ENCODE measurements around the gene MET.

Gene MET

DNA sequence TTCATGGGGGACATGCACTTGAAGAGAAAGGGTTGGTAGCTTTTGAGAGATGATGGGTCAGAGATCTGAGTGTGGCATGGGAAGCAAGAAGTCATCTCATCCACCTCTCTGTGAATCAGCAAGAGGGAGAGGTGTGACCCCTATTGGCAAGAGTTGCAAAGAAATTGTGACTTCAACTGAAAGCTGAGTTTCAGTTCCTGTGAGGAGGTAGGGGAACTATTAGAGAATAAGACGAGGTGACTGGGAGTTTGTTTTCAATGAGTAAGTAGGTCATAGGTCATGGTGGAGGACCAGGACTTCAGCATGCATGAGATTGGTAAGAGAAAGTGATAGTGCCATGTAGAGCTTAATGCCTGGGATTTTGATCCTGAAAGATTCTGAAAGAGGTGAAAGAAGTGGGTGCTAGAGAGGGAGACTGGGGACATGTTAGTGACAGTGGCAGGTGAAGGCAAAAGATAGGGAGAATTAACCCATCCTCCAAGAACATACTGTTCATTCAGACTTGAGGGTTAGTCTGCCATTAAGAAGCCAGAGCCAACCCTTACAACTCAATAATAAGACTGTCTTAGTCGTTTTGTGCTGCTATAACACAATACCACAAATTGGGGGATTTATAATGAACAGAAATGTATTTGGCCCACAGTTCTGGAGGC lies 114.9 kb downstream of the MET start:
- no peak for DNase-seq

DNA sequence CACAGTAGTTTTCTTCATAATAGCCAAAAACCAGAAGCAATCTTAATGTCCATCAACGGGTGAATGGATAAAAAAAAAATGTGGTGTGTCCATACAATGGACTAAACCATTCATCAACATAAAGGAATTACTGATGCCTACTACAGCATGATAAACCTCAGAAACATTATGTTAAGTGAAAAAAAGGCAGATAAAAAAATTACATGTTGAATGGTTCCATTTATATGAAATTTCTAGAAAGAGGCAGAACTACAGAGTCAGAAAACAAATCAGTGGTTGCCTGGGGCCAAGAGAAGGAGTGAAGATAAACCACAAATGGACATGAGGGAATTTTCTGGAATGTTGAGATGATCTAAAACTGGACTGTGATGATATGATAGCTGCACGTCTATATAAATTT lies 115.9 kb downstream of the MET start:
- DNase-seq: no peak

DNA sequence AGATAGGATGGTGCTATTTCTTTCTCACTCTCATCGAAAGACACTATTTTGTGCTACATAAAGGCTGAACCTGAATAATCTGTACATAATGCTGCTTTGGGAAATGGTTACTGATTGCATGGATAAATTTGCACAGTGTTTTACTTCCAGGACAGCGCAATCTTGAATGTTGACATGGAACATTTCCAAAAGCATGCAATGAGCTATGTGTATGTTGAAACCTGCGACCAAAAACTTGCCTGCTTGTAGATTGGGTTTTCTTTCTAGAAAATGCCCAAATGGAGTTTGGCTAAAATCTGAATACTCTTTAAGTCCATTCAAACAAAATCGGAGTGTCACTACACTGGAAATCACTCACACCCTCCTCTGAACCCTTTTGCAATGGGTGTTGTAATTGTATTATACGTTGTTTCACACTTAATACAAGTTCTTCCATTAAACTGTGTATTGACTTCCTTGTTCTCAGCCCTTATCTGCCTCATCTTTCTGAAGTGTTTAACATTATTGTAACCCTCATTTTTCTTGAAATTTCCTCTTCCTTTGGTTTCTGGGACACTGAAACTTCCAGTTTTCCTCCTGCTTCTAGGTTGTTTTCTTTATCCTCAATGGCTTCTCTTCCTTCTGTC lies 116.7 kb downstream of the MET start:
- DNase-seq: no peak

DNA sequence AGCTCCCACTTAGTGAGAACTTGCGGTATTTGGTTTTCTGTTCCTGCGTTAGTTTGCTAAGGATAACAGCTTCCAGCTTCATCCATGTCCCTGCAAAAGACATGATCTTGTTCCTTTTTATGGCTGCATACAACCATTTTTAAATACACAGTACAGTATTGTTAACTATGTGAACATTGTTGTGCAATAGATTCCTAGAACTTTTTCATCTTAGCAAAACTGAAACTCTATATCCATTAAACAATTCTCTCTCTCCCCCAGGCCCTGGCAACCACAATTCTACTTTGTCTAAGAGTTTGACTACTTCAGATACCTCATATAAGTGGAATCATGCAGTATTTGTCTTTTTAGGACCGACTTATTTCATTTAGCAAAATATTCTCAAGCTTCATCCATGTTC lies 118.0 kb downstream of the MET start:
- DNase-seq: no peak

DNA sequence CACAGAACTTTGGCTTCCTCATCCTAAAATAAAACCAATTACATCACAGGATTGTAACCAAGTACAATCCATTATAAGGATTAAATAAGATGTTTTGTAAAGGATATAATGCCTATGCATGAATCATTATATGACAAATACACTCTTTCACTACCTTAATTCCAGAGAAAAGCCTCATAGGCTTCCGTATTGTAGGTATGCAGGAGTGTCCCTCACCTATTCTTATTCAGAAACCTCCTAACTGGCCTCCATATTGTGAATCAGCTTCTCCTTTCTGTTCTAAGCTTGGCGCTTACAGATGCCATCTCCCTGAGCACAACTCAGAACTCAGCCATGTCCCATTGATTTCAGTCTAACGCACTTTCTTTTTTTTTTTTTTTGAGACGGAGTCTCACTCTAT lies 120.8 kb downstream of the MET start:
- no peak for DNase-seq

DNA sequence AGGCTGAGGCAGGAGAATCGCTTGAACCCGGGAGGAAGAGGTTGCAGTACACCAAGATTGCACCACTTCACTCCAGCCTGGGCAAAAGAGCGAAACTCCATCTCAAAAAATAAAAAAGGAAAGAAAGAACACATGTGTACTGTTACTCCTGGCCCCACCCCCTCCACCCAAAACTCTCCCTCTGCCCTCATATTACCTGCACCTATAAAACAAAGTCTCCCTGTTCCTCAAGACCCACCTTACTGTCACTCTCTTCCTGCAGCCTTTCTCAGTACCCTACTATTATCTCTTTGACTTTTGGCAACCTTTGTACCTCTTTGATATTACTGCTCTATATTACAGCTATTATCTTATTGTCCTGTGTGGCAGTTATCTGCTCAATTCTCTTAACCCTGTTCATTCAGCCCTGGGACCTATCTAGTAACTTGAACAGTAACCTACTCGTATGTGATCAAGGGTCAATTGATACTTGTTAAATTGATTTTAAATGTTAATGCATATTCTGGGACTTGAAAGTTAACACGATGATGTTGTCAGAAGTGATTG lies 121.9 kb downstream of the MET start:
- no peak for DNase-seq

DNA sequence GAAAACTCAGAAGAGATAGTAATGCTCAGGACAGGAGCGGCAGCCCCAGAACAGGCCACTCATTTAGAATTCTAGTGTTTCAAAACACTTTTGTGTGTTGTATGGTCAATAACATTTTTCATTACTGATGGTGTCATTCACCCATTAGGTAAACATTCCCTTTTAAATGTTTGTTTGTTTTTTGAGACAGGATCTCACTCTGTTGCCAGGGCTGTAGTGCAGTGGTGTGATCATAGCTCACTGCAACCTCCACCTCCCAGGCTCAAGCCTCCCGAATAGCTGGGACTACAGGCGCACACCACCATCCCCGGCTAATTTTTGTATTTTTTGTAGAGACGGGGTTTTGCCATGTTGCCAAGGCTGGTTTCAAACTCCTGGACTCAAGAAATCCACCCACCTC lies 124.5 kb downstream of the MET start:
- DNase-seq: no peak

DNA sequence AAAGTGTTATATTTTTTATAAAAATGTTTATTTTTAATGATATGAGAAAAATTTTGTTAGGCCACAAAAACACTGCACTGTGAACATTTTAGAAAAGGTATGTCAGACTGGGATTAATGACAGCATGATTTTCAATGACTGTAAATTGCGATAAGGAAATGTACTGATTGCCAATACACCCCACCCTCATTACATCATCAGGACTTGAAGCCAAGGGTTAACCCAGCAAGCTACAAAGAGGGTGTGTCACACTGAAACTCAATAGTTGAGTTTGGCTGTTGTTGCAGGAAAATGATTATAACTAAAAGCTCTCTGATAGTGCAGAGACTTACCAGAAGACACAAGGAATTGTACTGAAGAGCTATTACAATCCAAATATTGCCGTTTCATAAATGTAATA lies 125.6 kb downstream of the MET start:
- DNase-seq: no peak

DNA sequence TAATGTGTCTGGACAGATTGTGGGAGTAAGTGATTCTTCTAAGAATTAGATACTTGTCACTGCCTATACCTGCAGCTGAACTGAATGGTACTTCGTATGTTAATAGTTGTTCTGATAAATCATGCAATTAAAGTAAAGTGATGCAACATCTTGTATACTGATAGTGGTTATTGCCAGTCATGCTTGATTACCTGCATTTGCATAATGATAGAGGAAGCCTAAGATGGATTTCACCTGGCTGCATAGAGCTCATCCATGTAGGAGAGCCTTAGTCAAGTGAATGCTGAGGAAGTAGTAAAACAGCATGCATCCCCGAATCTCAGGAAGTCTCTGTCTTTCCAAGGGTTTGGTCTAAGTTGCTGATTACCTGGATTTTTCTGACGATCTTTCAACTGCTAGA lies 126.2 kb downstream of the MET start:
- DNase-seq: no peak

DNA sequence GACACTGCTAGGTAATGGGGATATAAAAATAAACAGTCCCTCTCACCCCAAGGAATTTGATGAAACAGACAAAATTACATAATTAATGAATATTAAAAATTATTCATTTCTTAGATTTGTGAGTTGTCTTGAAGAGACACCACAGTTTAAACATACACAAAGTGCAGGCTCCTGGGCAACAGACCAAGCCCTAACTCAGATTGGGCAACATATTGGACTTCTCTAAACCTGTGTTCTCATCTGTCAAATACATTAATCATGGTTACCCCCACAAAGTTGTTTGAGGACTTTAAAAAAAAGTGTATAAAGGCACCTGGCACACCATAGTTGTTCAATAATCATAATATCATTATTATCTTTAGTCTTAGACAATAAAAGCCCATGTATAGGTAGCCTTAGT lies 127.9 kb downstream of the MET start:
- DNase-seq: no peak

DNA sequence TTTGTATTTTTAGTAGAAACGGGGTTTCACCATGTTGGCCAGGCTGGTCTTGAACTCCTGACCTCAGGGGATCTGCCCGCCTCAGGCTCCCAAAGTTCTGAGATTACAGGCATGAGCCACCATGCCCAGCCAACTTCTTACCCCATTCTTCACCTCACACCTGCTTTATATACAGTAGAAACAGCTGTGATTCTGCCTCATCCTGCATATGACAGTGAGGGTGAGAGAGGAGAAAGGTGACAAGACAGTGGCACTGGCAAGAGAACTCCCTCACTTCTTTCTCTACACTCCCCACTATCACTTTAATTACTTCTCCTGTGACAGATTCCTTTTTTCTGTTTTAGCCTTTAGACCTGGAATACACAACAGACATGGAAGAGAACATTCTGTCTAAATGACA lies 128.6 kb downstream of the MET start:
- DNase-seq: no peak

DNA sequence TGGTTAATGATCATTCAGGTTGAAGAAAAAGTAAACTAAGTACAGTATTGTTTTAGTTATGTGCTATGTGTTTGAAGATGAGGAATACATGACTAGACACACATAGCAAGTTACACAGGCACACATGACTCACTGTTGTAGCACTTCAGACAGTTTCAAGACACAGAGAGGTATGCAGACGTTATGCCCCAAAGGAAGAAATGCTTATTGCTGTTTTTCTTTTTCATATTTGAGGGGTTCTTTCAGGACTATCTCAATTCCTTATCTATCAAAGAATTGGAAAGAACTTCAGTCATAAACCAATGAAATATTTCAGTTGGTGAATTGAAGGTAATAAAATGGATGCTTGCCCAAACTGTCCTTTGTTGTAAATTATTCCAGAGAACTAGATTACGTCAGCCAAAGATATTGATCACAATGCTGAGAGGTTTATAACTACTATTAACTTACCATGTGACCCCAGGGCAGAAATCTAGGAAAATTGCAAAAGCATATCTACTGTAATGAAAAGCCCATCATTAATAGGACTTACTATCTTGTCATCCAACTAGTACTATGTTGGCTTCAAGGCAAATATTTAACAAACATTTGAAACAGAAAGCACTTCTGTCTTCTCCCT lies 129.2 kb downstream of the MET start:
- no peak for DNase-seq

DNA sequence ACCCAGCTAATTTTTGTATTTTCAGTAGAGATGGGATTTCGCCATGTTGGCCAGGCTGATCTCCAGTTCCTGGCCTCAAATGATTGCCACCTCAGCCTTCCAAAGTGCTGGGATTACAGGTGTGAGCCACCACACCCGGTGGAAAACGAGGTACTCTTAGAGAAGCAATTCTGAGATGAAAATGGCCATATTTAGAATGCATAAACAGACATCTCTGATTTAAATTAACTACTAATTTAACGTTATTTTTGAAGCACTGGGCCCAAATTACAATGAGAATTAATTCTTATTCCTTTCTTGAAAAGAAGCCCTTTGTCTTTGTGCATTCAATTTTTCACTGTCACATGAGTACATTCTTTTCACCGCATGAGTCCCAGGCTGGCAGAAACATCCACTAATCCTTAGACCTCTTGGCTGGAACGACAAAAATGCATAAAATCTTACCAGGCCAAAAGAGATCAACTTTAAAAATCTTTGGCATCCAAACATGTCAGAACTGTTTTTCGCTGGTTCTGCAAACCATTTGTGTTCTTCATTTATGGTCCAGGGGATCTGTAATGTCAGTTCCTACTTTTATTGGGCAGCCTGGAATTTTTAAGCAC lies 130.2 kb downstream of the MET start:
- DNase-seq: no peak

DNA sequence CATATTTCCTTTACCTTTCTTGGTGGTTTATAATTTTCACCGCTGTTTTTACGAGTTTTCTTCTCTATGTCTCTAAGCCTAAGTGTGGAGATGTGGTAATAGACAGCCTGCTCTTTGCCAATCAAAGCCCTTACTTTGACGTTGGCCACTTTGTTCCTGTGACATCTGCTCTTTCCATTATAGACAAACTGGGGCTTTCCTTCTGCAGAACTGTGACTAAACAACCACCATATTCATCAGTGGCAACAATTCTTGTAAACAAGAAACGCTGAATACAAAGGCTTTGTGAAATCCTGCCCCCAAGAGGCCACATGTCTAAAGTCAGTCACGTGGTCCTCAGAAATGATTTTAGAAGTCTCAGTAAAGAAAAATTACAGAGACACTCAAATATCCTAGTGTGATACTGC lies 130.8 kb downstream of the MET start:
- DNase-seq: no peak

DNA sequence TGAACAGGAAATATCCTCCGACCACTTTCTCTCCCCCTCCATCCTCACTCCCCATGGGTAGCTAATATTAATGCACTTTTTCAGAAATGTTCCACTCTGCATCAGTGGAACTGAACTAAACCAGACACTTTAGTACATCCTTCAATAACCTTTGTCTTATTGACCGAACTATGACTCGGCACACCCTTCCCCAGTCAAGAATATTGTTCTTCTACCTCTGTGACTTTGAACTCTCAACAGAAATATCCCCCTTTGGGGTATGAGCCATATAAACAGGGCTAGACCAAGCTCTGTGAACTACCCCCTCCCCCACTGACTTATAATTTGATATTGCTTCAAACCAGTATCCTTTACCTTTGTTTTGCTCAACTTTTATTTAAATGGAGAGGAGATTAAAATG lies 132.5 kb downstream of the MET start:
- no peak for DNase-seq

DNA sequence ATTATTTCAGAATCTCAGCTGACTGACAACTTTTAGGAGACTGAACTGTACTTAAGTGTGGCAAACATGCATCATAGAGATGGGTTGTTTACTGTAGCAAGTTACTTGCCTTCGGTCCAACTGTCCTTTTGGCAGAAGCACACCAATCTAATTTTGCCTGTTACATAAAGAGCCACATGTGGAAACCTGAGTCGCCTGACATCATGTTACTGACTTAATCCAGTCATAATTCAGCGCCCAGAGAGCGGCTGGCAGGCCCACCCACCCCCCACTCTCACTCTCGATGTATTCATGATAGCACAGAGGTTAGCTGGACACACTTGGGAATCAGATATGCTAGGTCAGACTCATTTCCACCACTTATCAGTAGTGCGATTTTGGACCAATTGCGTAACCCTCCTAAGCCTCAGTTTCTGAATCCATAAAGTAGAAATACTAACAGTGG lies 133.1 kb downstream of the MET start:
- DNase-seq: no peak

DNA sequence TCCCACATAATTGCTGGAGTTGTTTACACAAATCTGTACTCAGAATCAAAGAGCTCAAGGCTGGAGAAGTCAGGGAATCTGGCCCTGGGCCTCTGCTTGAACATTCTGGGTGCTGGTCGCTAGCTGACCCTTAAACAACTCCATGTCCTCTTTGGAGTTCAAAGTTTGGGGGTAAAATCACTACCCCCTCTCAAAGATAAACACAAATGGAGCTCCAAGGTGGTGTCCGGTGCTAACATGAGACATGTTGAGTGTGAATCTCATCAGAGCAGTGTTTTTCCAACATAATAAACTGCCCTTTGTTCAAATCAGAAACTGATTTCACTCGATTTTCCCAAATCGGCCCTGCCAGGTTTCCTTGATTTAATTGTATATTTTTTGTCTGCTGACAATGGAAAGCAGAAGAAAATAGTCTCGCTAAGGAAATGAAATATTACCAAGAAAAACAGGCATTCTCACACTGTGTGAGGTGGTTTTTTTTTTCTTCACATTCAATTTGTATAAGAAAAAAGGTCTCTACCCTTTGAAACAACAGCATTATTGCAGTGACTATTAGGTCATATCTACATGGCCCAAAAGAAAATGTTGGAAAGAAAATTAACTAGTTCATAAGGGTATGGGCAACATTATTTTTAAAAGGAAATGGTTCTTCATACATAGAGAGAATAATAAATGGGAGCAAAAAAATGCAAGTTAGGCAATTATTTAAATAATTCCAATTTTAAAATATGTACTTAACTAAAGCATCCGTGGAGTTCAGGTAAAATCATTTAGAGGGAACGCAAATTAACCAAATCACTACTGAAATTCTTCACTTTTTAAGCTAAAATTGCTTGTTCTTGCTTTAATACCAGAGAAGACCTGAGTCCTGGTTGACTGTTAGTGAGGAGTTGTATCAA lies 134.3 kb downstream of the MET start:
- DNase-seq: no peak

DNA sequence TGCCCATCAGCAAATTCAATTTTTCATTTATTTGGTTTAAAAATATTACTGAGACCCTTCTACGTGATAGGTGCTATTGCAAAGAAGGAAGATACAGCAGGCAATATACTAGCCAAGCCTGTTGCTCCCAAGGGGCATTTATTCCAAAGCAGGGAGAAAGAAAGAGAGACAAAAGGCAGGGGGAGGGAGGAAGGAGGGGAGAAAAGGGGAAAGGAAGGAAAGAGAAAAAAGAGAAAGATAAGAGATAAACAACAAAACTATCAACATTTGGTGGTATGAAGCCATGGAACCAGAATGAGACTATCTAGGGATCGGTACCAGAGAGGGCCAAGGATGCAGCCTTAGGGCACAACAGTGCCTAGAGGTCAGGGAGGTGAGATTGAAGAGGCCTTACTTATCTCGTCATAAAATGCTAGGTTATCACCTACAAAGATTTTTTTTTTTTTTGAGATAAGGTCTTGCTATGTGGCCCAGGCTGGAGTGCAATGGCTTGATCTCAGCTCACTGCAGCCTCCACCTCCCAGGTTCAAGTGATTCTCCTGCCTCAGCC lies 135.1 kb downstream of the MET start:
- no peak for DNase-seq

DNA sequence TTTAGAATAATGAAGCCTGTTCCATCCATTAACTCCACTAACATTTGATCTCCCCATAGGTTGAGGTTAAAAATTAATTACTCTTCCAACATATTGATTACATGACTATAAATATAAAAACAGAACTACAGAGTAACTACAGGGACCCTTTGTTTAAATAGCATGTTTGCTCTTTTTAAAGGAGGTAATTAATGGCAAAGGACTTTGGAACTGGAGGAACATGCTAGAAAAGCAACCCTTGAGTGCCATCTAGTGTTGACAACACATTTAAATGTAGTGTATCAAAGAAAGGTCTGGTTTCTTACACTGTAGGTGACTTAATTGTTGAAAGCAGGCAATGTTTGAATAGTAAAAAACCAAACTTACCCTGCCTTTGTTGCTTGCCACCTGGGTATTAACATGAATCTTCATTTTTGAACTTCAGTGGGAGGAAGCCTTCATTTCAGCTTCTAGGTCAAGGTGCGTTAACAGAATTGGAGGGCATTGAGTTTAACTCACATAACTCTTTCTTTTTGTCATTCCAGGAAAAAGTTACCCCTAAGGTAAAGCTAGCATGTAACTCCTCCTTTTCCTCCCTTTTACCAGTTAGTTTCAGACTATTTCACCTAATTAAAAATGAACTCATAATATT lies 137.8 kb downstream of the MET start:
- peak in 2 of 6 experiments; percentile 20 to 30 for DNase-seq

DNA sequence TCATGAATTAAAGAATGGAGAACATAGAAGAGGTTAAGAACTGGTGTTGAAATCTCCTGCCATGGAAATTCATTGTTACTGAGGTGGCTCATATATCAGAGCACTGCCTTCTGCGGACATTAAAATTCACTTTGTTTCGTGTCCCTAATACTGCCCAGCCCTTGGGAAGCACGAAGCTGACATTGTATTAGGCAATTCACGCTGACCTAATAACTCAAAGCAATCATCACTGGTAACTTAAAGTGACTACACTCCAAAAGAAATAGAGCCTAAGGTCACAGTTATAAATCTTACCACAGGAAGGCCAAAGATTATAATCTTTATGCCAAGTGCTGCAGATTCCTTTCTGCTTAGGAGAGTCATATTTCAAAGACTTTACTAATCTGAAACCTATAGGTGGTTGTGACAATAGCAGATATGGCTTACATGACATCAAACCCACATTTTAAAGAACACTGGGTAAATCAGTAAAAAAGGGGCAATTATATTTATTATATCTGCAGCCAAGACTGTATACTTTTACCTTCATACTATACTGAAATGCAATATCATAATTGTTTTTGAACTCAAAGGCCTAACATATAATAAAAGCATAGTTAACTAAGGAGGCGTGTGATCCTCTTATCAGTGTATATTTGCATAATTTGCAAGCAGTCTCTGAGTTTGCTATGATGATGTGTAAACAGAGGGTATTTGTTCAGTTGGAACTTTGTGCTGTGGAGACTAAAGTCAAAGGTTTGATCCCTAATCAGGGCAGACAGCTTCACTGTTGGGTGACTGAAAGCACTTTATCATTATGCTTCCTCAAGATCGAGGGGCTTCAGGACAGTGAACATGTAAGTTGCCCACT lies 138.5 kb downstream of the MET start:
- no peak for DNase-seq

DNA sequence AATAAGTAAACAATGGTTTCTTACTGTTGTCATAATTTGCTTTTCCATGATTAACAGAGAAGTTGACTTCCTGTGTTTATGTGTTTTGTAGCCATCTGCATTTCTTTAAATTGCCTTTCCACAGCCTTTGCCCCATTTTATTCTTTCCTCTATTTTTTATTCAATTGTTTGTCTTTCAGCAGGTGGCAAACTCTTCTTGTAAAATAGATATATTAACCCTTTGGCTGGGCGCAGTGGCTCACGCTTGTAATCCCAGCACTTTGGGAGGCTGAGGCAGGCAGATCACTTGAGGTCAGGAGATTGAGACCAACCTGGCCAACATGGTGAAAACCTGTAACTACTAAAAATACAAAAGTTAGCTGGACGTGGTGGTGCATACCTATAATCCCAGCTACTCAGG lies 139.8 kb downstream of the MET start:
- no peak for DNase-seq
